IPS-20b (cell line): ENCODE results near the gene GABBR2.

ENCODE experiments used
- H3K27ac ChIP-seq: one replicate; pipeline ENCODE4 v1.5.1; 2013; ENCODE audit warnings: low read length
- H3K27me3 ChIP-seq: 2 replicates; pipeline ENCODE4 v1.6.1; 2013; ENCODE audit warnings: mild to moderate bottlenecking, low read length, inconsistent platforms; ENCODE audit not compliant: insufficient read depth
- H3K36me3 ChIP-seq: 2 replicates; pipeline ENCODE4 v1.6.1; 2013; ENCODE audit warnings: low read depth, mild to moderate bottlenecking, inconsistent platforms, low read length, moderate library complexity; ENCODE audit not compliant: insufficient read depth
- H3K4me1 ChIP-seq: 2 replicates; pipeline ENCODE4 v1.6.1; 2013; ENCODE audit warnings: mild to moderate bottlenecking, control low read depth, inconsistent platforms, low read length, moderate library complexity; ENCODE audit not compliant: insufficient read depth
- H3K4me3 ChIP-seq: 2 replicates; pipeline ENCODE4 v1.5.1; 2013; ENCODE audit warnings: mild to moderate bottlenecking, low read length, inconsistent platforms
- H3K9ac ChIP-seq: 2 replicates; pipeline ENCODE4 v1.6.1; 2013; ENCODE audit warnings: low read depth, mild to moderate bottlenecking, inconsistent platforms, low read length, moderate library complexity
- H3K9me3 ChIP-seq: 2 replicates; pipeline ENCODE4 v1.6.1; 2013; ENCODE audit warnings: mild to moderate bottlenecking, low read depth, low read length, inconsistent platforms; ENCODE audit not compliant: insufficient read depth

GABBR2 gene

DNA sequence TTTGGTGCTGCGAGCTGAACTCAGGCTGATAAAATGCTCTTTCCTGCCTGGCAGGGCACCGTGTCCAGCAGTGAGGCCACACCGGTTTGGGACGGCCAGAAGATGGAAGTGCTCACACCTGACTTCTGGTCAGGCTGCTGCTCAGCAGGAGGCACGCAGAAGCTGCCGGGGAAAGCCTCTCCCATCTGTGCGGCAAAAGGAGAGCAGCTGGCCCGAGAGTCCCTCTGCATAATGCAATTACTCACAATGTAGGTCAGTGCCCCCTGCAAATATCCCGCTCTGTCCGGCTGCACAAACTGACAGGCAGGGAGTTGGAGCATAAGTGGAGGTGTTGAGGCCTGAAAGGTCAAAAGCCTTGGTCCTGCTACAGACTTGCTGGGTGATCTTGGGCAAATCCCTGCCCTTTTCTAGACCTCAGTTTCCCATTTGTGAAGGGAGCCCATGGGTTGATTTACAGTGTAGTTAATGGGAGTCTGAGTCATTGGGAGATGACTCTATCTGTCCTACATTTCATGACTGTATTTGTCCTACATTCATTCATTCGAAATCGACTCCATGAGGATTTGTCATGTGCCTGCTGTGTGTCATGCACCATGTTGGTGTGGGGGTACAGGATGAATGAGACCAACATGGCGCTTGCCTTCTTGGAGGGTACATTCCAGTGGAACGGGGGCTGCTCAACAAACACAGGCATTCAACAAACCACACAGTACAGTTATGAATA is 391.4 kb downstream of the GABBR2 start:
- no peaks in the 10 kb centered on the region for H3K36me3 ChIP-seq
- H3K4me1 ChIP-seq, result no peaks in the 10 kb centered on the region

DNA sequence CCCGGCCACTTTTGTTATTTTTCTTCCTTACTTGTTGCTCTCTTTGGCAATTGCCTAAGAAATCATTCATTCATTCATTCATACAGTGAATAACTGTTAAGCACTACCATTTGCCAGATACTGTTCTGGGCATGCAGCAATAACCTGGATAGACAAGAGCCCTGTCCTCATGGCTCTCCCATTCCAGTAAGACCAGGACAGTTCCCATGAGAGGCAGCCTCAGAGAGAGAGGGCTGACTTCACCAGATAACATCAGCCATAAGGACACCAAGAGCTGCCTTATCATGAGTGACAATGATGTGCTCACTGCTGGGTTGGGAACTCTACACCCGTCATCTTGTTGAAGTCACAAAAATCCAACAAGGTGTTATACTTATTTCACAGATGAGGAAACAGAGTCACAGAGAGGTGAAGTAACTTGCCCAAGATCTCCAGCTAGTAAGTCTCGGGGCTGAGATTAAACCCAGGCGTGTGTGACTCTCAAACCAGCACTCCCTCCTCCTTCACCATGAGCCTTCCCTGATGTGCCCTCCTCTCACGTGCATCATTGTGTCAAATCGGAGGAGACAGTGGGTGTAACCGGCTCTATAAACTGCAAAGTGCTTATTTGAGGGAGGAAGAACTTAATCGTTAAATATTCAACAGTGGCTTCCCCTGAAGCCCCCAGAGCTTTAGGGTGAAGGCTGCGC is 392.1 kb downstream of the GABBR2 start:
- Histone ChIP-seq H3K36me3 (no peaks in the 10 kb centered on the region), H3K27ac (no peak overlapping the region), H3K4me3 (no peak overlapping the region), H3K4me1 (no peaks in the 10 kb centered on the region), H3K9ac (no peak overlapping the region), H3K9me3 (no peaks in the 10 kb centered on the region), H3K27me3 (no peaks in the 10 kb centered on the region)

More for the DNA sequence above, 391.4 kb downstream of the GABBR2 start:
- Histone ChIP-seq H3K27me3 (no peaks in the 10 kb centered on the region), H3K9me3 (no peaks in the 10 kb centered on the region), H3K4me3 (no peak overlapping the region), H3K9ac (no peak overlapping the region), H3K27ac (no peak overlapping the region)

DNA sequence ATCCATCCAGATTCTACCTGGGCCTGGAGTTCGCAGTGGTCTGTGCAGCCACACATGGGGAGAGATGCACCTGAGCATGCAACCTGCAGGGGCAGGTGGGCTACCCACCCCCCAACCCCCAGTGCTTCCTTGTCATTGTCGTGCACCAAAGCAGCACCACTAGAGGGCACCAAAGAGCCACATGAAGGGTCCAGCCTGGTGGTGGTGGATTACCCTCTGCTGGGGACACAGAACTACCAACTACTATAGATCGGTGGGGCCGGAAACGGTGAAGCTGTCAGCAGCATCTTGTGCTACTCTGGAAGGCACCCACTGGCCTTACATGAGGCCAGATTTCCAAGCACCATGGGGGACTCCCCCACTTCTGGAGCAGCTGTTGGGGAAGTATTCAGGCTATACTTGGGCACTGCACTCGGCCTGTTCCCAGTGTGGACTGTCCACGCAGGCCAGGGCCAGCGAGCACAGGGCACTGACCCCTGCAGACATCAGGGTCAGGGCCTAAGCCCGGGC is 393.1 kb downstream of the GABBR2 start:
- Histone ChIP-seq H3K9ac (no peak overlapping the region), H3K27ac (no peak overlapping the region), H3K4me1 (no peaks in the 10 kb centered on the region), H3K4me3 (no peak overlapping the region), H3K27me3 (no peaks in the 10 kb centered on the region), H3K9me3 (no peaks in the 10 kb centered on the region), H3K36me3 (no peaks in the 10 kb centered on the region)

DNA sequence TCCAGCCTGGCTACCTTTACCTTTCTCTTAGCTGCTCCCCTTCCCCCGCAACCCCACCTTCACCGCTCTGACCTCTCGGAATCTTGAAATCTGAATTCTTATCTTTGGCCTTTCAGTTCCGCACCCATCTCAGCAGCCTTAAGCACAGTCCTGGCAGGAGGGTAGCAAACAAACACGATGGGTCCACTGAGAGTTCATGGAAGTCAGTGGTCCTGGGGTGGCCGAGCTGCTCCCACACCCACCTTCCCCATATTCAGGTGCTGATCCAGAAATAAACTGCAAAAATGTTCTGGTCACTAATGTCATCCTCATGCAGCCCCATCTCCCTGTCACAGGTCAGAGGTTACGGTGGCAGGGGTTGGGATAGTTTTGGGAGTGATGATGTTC is 393.7 kb downstream of the GABBR2 start:
- H3K9me3 ChIP-seq, result no peaks in the 10 kb centered on the region
- H3K4me3 ChIP-seq, result no peak overlapping the region
- H3K9ac ChIP-seq, result no peak overlapping the region
- H3K27ac ChIP-seq, result no peak overlapping the region
- H3K4me1 ChIP-seq, result no peaks in the 10 kb centered on the region
- no peaks in the 10 kb centered on the region for H3K27me3 ChIP-seq
- H3K36me3 ChIP-seq, result no peaks in the 10 kb centered on the region

DNA sequence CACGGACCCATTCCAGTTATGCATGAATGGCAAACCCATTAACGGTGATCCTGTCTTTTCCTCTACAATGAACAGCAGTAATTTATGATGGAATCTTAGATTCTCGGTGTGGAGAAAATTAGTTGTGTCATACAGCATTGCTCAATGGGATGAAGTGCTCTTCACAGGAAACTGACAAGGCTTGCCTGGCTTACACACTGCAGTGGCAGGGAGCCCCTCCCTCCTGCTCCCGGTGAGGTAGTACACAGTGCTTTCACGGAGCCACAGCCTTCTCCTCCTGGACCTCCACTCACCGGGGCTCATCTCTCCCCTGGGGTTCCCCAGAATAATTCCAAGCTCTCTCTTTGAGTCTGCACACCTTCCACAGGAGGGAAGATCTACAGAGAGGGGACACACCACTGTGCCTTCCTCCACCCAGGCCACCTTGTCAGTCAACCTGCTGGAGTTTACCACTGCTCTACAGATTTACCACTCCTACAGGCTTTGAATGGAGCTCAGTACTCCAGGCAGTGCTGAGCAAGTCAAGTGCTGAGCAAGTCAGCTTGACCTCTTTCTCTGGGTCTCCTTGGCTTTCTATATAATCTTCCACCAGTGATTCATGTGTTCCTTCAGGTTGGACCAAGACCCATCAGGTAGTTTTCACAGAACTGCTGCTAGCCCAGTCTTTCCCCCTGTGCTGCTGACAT is 394.2 kb downstream of the GABBR2 start:
- Histone ChIP-seq H3K27ac (no peak overlapping the region), H3K4me1 (no peaks in the 10 kb centered on the region), H3K9ac (no peak overlapping the region), H3K36me3 (no peaks in the 10 kb centered on the region), H3K4me3 (no peak overlapping the region), H3K9me3 (no peaks in the 10 kb centered on the region), H3K27me3 (no peaks in the 10 kb centered on the region)

DNA sequence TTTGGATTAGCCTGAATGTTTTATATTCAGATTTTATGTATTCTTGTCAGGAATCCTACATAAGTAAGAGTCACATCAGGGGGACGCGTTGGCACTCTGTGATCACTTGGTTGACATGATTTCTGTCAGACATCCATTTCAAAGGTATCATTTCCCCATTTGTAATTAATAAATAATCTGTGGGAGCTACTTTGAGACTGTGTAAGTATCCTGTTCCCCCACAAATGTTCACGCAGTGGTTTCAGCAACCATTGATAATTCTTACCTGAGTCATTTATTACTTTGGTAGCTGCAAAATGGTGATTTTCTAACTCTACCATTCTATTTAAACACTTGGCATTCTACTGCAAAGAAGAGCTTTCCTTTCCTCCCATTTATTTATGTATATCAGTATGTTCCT is 396.4 kb downstream of the GABBR2 start:
- no peak overlapping the region for H3K4me3 ChIP-seq
- H3K27ac ChIP-seq, result no peak overlapping the region
- H3K4me1 ChIP-seq, result no peaks in the 10 kb centered on the region
- no peaks in the 10 kb centered on the region for H3K27me3 ChIP-seq
- no peak overlapping the region for H3K9ac ChIP-seq
- H3K9me3 ChIP-seq, result no peaks in the 10 kb centered on the region
- no peaks in the 10 kb centered on the region for H3K36me3 ChIP-seq

DNA sequence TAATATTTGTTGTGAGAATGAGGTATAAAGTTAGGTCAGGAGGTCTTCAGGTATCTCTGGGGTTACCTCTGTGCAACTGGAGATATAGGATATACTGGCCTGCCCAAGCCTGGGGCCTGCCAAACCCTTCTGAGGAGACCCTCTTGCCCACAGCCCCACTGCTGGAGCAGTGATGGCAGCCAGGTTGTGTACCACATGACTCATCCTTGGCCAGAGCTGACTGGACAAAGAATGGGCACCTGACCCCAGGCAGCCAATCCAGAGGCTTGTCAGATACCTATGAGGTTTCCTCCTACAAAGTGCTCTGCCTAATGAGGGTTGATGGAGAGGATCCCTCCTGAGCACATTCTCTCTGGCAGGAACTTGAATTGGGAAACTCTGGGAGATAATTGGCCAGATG is 397.2 kb downstream of the GABBR2 start:
- Histone ChIP-seq H3K9me3 (no peaks in the 10 kb centered on the region), H3K27me3 (no peaks in the 10 kb centered on the region), H3K4me3 (no peak overlapping the region), H3K4me1 (no peaks in the 10 kb centered on the region), H3K27ac (no peak overlapping the region), H3K36me3 (no peaks in the 10 kb centered on the region), H3K9ac (no peak overlapping the region)

DNA sequence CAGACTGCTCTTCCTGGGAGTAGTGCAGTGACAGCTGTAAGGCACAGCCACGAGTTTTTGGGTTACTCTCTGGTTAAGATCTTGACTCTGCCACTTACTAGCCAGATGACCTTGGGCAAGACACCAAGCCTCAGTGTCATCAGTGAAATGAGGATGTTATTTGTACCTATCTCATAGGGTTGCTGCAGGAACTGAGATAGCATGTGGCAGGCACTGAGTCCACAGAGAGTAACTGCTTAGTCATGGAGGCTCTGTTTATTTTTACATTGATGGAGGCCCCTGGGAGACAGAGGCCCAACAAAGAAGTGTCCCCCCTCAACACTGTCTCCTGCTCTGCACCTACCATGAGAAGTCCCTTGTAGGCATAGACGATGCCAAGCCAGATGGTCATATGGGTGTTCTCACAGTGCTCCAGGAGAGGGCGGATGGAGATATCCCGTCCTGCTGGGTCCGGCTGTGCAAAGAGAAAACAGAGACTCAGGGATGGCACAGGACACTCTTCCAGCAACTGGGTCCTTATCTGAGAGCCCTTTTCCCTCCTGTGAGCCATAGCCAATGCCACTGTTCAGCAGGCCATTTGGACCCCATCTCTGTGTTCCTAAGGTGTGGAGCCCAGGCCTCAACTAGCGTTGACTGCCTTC is 397.9 kb downstream of the GABBR2 start:
- Histone ChIP-seq H3K4me3 (no peak overlapping the region), H3K9me3 (no peaks in the 10 kb centered on the region), H3K36me3 (no peaks in the 10 kb centered on the region), H3K4me1 (no peaks in the 10 kb centered on the region), H3K27me3 (no peaks in the 10 kb centered on the region), H3K9ac (no peak overlapping the region), H3K27ac (no peak overlapping the region)

DNA sequence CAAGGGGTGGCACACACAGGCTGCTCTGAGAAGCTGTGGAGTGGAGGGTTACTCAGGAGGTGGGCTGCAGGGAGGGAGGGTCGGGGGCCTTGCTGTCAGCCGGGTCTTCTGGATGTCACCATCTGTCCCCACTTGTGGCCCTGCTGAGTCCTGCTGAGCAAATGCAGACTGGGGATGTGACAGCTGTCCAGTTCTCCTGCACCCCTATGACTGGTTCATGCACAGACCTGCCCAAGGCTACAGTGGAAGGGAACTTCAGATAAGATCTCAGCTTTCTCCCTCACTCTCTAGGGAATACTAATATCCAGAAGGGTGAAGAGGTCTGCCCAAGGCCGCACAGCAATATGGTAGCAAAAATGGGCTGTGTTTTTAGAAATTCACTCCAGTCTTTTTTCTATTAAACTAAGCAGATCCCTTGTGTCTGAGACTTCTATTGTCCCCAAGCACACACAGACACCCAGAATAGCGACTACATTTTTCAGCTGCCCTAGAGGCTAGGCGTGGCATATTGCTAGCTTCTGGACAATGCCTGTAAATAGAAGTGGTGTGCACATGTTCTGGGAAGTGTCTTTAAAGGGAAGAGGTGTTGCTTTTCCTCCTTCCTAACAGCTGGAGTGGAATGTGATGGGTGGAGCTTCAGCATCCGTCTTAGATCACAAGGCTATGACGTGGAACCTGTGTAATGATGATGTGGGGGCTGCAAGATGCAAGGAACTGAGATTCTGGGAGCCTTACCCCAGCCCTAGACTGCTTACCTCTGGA is 402.2 kb downstream of the GABBR2 start:
- Histone ChIP-seq H3K9me3 (no peaks in the 10 kb centered on the region), H3K27me3 (no peaks in the 10 kb centered on the region; the same call in 1 of the 2 replicates), H3K9ac (no peak overlapping the region), H3K4me3 (no peak overlapping the region), H3K4me1 (no peaks in the 10 kb centered on the region), H3K27ac (no peak overlapping the region), H3K36me3 (no peaks in the 10 kb centered on the region)

DNA sequence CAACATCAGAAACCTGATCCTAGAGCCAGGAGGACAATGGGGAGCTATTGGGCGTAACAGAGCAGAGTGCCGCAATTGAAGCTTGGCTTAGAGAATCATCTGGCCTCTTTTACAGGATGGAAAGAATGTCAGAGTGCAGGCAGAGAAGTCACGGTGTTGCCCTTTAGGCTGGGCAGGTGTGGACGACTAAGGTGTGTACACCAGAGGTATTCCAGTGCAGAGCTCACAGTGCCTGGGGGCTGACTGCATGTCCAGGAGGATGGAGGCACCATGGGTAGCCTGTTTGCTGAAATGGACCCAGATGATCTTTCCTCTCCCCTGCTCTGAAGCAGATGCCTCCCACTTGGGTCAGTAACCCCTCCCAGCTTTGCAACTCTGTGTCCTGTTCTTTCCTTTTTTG is 404.4 kb downstream of the GABBR2 start:
- Histone ChIP-seq H3K27ac (no peak overlapping the region), H3K4me3 (no peak overlapping the region), H3K9me3 (no peaks in the 10 kb centered on the region), H3K4me1 (no peaks in the 10 kb centered on the region), H3K36me3 (no peaks in the 10 kb centered on the region), H3K9ac (no peak overlapping the region), H3K27me3 (no peaks in the 10 kb centered on the region; the same call in 1 of the 2 replicates)

DNA sequence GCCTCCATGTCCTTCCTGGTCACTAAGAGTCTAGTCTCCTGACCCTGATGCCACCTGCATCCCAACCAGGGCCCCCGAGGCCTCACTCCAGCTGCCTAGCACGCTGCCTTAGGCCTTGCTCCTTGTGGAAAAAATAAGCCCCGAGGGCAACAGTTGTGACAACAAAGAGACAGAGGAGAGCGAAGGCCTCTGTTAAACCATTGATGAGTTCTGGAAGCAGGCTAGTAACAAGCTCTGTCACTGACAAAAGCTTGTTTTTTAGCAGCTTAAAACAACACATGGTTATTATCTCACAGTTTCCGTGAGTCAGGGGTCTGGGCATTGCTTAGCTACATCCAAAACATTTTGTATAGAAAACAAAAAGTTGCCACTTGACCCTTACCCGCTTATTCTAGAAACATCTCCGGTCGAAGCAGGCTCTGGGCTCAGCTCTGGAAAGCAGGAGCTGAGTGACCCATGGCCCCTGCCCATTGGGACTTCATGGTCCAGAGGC is 405.1 kb downstream of the GABBR2 start:
- H3K27ac ChIP-seq, result no peak overlapping the region
- H3K36me3 ChIP-seq, result no peaks in the 10 kb centered on the region
- no peaks in the 10 kb centered on the region for H3K4me1 ChIP-seq
- H3K9ac ChIP-seq, result no peak overlapping the region
- H3K9me3 ChIP-seq, result no peaks in the 10 kb centered on the region
- no peak overlapping the region for H3K4me3 ChIP-seq
- no peaks in the 10 kb centered on the region; the same call in 1 of the 2 replicates for H3K27me3 ChIP-seq
